Thoracic aorta (tissue), 2 donors: ENCODE data around the gene LMTK3. TPM values are rescaled to one million over a fixed set of nuclear protein-coding genes. Genes with fewer than 3 reads are reported as not detected.
A peak's percentile ranks its signal among the peaks of the same experiment; 100 is the strongest.

Experiments used
- ATAC-seq: fragments of 150-250 bp; one replicate; pipeline ENCODE4 v1.8.0; 2017; ENCODE audit warnings: low read depth; ENCODE audit not compliant: insufficient number of reproducible peaks, low FRiP score
- DNase-seq: peaks from one replicate; pipeline ENCODE4 v3.0.0-alpha.2; 2020; ENCODE audit warnings: low spot score
- H3K27ac ChIP-seq, 2 donors: fragments of 200-600 bp; sonication (generic); 1 replicate in 1 of 2; 2 replicates in 1 of 2; pipeline ENCODE4 v1.5.1; 2016; ENCODE audit warnings: mild to moderate bottlenecking in 2 of 2, moderate library complexity in 2 of 2
- H3K27me3 ChIP-seq: fragments of 200-600 bp; sonication (generic); replicated peaks from 2 replicates; pipeline ENCODE4 v1.6.0; 2016; ENCODE audit warnings: mild to moderate bottlenecking; ENCODE audit not compliant: insufficient read depth
- H3K36me3 ChIP-seq: fragments of 200-600 bp; sonication (generic); one replicate; pipeline ENCODE4 v1.5.1; 2016
- H3K4me1 ChIP-seq, 2 donors: fragments of 200-600 bp; sonication (generic); 1 replicate in 1 of 2; 2 replicates in 1 of 2; pipeline versions ENCODE4 v1.5.1 to v1.6.0; 2016; ENCODE audit warnings: low read depth in 2 of 2, mild to moderate bottlenecking in 1 of 2; ENCODE audit not compliant: control insufficient read depth in 1 of 2
- H3K4me3 ChIP-seq: fragments of 200-600 bp; sonication (generic); 2 replicates; pipeline ENCODE4 v1.5.1; 2016; ENCODE audit warnings: mild to moderate bottlenecking
- H3K9me3 ChIP-seq: fragments of 200-600 bp; sonication (generic); 2 replicates; pipeline ENCODE4 v1.5.1; 2016
- CTCF ChIP-seq: fragments of 200-600 bp; sonication (generic); IDR thresholded peaks from one replicate; pipeline ENCODE4 v1.5.1; 2019; ENCODE audit warnings: antibody characterized with exemption
- total RNA-seq, 2 donors: library from RNA; depleted of rRNA; stranded (reverse); fragments of >200 nt; gene quantifications; one replicate each; pipeline versions ENCODE4 v1.1.0 to v1.2.3, GENCODE V29; 2016

LMTK3 gene
- total RNA-seq, 2 donors from 2014 or later: 0.41 to 4.5 TPM

- no peak for DNase-seq
- H3K4me3 ChIP-seq: peak overlapping the region; percentile 49
- no peaks in the 10 kb centered on the region for H3K9me3 ChIP-seq
- no peaks in the 10 kb centered on the region for H3K36me3 ChIP-seq
- no peak for TF ChIP-seq CTCF
- no peaks in the 10 kb centered on the region for H3K4me1 ChIP-seq
- no peak for ATAC-seq
- H3K27me3 ChIP-seq: no peaks in the 10 kb centered on the region
- H3K27ac ChIP-seq: no peak overlapping the region
Measured at GRCh38 chr19:48510421-48511268, 990 bp downstream of the LMTK3 start.

GRCh38 chr19:48509467-48510194 is 2.0 kb downstream of the LMTK3 start:
- ATAC-seq (no peak), DNase-seq (no peak)
- H3K27me3 ChIP-seq: no peaks in the 10 kb centered on the region
- H3K36me3 ChIP-seq: no peaks in the 10 kb centered on the region
- no peak overlapping the region for H3K4me3 ChIP-seq
- H3K9me3 ChIP-seq: no peaks in the 10 kb centered on the region
- H3K27ac ChIP-seq: no peak overlapping the region
- H3K4me1 ChIP-seq: no peaks in the 10 kb centered on the region
- no peak for TF ChIP-seq CTCF

DNA sequence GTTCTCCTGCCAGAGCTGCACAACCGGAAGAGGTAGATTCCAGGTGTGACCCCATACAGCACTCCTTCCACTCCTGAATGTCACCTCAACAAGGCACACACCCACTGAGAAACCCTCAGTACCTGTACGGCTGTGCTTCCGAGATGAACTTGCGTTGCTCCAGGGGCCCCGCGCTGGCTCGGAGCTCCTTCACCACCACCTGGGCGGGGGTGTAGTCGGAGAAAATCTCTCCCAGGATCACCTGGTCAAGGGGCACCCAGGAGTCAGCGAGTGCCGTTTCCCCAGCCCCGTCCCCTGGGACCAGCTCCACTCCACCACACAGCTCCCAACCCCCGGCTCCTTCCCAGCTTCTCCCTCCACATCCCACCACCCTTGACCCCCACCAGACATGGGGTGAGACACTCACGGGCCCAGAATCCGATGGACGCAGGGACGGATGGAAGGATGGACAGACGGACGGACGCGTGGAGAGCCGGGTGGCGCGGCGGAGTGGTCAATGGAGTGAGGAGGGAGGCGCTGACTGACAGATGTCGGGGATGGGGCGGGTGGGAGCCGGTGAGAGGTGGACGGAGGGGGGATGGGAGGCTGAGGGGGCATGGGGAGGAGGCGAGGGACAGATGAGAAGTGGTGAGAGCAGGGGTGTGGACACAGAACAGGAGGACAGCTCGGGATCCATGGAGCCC is 2.8 kb downstream of the LMTK3 start:
- Histone ChIP-seq H3K27me3 (no peaks in the 10 kb centered on the region), H3K4me3 (no peak overlapping the region), H3K36me3 (no peaks in the 10 kb centered on the region), H3K9me3 (no peaks in the 10 kb centered on the region), H3K4me1 (no peaks in the 10 kb centered on the region), H3K27ac (no peak overlapping the region)
- TF ChIP-seq CTCF: no peak
- ATAC-seq (no peak), DNase-seq (no peak)

- Histone ChIP-seq H3K4me3 (no peak overlapping the region), H3K27me3 (no peaks in the 10 kb centered on the region), H3K9me3 (no peaks in the 10 kb centered on the region), H3K4me1 (no peaks in the 10 kb centered on the region), H3K36me3 (no peaks in the 10 kb centered on the region), H3K27ac (no peak overlapping the region)
- DNase-seq (no peak), ATAC-seq (no peak)
- no peak for TF ChIP-seq CTCF
Measured at GRCh38 chr19:48507911-48508439, 3.7 kb downstream of the LMTK3 start.
